HUES48 (cell line): ENCODE results near the gene NSG1.
"Not testable (repeated sequence)": the region's sequence is repeated elsewhere in the genome, so short reads cannot be mapped to it uniquely, and the experiment has no call there.

Source experiments
- H3K27ac ChIP-seq: one replicate; pipeline ENCODE4 v1.7.0; 2013; ENCODE audit warnings: low read depth, low read length, inconsistent platforms
- H3K27me3 ChIP-seq: 2 replicates; pipeline ENCODE4 v1.6.1; 2013; ENCODE audit warnings: mild to moderate bottlenecking, low read length; ENCODE audit not compliant: control insufficient read depth, insufficient read depth
- H3K36me3 ChIP-seq: 2 replicates; pipeline ENCODE4 v1.6.1; 2013; ENCODE audit warnings: low read length; ENCODE audit not compliant: control insufficient read depth, insufficient read depth
- H3K4me1 ChIP-seq: 2 replicates; pipeline ENCODE4 v1.6.1; 2013; ENCODE audit warnings: mild to moderate bottlenecking, low read length; ENCODE audit not compliant: control insufficient read depth, insufficient read depth
- H3K4me3 ChIP-seq: 2 replicates; pipeline ENCODE4 v1.5.1; 2013; ENCODE audit warnings: mild to moderate bottlenecking, low read depth, low read length
- H3K9ac ChIP-seq: 2 replicates; pipeline ENCODE4 v1.6.1; 2013; ENCODE audit warnings: mild to moderate bottlenecking, low read depth, low read length, moderate library complexity
- H3K9me3 ChIP-seq: 2 replicates; pipeline ENCODE4 v1.6.1; 2013; ENCODE audit warnings: low read length; ENCODE audit not compliant: control insufficient read depth, insufficient read depth

The NSG1 gene, protein sequence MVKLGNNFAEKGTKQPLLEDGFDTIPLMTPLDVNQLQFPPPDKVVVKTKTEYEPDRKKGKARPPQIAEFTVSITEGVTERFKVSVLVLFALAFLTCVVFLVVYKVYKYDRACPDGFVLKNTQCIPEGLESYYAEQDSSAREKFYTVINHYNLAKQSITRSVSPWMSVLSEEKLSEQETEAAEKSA

DNA sequence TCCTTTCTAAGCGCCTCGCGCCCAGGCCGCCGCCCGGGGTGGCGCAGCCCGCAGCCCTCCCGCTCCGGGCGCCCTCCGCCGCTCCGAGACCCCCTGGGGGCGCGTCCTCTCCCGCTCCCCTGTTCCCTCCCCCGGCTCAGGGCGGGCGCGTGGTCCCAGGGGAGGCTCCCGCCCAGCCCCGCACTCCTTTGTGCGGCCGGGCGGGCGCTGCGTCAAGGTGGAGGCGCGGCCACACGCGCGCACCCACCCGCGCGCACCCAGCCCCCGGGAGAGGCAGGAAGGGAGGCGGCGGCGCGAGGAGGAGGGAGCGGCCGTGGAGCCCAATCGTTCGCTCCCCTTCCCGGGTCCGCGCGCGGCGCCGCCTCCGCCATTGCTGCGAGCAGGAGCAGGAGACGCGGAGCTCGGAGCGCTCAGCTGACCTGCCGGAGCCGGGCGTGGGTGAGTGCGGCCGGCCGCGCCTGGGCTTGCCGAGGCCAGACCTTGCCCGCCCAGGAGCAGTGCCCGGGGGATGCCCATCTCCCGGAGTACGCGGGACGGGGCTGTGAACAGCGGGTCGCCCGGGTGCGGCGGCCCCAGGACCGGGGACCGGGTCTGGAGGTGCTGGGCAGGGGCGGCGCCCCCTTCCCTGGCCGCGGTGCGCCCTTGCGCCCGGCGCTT, at the start of gene NSG1:
NSG1 (plus strand) TSS at position 367 of the 657 bp plus-strand sequence. CDS start 528 bp downstream, outside the sequence.
- Histone ChIP-seq H3K27ac (no peak within 1 kb of the TSS), H3K9me3 (no peaks in the 10 kb centered on the region), H3K4me1 (no peaks in the 10 kb centered on the region; the same call in 1 of the 2 replicates), H3K4me3 (peak within 1 kb of the TSS; percentile 82), H3K36me3 (peaks cover 12% of the 10 kb centered on the region; the same call in 1 of the 2 replicates), H3K9ac (peak within 1 kb of the TSS; percentile 53; the same call in 1 of the 2 replicates), H3K27me3 (peaks cover 55% of the 10 kb centered on the region)

DNA sequence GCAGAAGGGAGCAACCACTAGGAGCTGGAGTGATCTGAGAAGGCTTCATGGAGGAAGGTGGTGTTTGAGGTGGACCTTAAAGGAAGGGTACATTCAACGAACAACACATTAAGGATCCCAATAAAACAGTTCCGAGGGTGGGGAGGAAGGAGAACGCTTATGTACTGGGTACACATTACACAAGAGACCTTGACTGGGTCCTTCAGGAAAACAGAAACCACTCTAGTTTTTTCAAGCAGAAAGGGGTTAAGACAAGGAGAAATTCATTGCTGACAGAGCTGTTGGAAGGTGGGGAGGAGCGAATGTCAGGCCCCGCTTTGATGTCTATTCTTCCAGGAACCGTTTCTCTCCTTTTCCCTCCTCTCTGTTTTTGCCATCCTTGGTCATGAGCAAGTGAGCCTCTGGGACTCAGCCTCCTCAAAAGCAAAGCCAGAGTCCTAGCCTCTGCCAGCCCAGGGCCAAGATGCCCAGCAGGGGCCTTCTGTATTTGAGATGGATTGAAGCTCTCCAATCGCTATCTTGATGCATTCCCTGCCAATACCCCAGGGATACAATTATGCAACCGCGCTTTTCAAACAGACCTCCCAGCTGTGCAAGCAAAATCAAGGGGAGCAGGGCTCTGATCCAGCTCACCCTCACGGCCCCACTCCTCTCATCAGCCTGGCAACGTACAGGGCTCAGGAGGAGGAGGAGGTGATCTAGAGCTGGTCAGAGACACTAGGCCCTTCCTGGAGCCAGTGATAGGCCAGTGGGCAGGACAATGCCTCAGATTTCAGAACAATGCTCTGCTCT, 48.5 kb upstream of the NSG1 start:
- Histone ChIP-seq H3K9ac (no peak overlapping the region), H3K27ac (no peak overlapping the region), H3K27me3 (no peaks in the 10 kb centered on the region), H3K36me3 (no peaks in the 10 kb centered on the region), H3K4me3 (no peak overlapping the region), H3K9me3 (no peaks in the 10 kb centered on the region), H3K4me1 (no peaks in the 10 kb centered on the region)

DNA sequence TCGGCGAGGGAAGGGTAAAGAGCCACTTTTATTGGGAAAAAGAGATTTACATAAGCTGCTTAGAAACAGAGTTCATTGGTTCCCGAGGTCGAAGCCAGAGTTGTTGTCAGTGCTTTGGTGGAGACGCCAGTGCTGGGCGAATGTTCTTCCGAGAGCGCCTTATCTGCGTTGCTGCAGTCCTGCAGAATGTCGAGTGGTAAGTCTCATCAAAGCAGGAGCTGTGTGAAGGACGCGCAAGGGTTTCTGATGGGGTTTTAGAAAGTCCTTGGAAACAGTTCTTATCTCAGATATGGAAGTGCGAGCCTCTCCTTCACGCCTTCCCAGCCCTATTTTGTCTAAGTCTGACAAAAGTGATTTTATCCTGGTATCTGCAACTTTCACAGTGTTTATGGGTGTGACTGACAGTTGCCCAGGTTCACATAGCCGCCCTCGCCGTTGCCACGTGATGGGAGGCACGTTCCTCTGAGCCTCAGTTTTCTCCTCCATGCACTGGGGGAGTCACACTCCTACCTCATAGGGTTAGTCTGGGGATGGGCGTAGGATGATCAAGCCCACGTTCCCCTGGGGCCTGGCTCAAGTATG, 47.3 kb upstream of the NSG1 start:
- no peaks in the 10 kb centered on the region for H3K4me1 ChIP-seq
- H3K4me3 ChIP-seq, result no peak overlapping the region
- no peak overlapping the region for H3K9ac ChIP-seq

DNA sequence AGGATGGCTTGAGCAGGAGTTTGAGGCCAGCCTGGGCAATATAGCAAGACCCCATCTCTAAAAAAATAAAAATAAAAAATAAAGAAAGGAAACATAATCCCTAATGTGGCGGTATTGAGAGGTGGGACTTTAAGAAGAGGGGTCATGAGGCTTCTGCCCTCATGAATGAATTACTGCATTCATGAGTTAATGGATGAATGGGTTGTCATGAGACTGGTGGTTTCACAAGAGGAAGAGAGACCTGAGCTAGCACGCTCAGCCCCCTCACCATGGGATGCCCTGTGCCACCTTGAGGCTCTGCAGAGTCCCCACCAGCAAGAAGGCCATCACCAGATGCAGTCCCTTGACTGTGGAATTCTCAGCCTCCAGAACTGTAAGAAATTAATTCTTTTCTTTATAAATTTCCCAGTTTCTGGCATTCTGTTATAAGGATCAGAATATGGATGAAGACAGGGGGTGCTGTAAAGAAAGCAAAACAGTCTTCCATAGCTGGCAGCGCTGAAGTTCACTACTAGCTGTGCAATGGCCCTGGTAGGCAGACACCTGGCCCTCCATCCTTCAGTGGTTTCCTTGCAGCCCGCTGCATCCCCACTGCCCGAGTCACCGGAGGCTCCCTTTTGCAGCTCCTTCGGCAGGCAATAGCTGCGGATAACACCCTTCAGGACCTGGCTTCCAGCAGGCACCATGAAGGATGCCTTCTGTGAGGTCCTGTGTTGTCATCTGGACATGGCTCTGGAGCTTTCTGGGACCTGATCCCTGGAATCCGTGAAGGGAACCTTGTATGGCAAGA, 44.8 kb upstream of the NSG1 start:
- Histone ChIP-seq H3K36me3 (no peaks in the 10 kb centered on the region), H3K4me3 (no peak overlapping the region), H3K27me3 (no peaks in the 10 kb centered on the region), H3K27ac (no peak overlapping the region), H3K9ac (no peak overlapping the region), H3K9me3 (no peaks in the 10 kb centered on the region), H3K4me1 (no peaks in the 10 kb centered on the region)

More for the DNA sequence above, 47.3 kb upstream of the NSG1 start:
- Histone ChIP-seq H3K27me3 (no peaks in the 10 kb centered on the region), H3K9me3 (no peaks in the 10 kb centered on the region), H3K36me3 (no peaks in the 10 kb centered on the region), H3K27ac (no peak overlapping the region)

DNA sequence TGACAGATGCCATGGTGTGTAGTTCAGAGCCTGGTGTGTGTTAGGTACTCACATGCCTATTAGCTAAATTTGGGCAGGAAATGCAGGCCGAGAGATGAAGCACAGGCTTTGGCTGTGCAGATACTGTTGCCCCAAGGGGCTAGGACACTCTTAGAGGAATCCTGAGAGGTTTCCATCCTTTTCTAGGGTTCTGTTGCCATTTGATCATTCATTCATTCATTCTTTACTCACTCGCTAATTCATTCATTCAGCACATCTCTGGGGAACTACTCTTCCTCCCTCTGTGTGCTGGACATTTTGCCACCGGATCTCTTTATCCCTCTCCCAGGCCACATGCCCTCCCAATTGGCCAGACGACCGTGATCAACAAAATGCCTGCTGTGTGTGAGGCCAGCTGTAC, 43.9 kb upstream of the NSG1 start:
- Histone ChIP-seq H3K9me3 (no peaks in the 10 kb centered on the region), H3K4me3 (no peak overlapping the region), H3K36me3 (no peaks in the 10 kb centered on the region), H3K27me3 (no peaks in the 10 kb centered on the region), H3K4me1 (no peaks in the 10 kb centered on the region), H3K9ac (no peak overlapping the region), H3K27ac (no peak overlapping the region)

DNA sequence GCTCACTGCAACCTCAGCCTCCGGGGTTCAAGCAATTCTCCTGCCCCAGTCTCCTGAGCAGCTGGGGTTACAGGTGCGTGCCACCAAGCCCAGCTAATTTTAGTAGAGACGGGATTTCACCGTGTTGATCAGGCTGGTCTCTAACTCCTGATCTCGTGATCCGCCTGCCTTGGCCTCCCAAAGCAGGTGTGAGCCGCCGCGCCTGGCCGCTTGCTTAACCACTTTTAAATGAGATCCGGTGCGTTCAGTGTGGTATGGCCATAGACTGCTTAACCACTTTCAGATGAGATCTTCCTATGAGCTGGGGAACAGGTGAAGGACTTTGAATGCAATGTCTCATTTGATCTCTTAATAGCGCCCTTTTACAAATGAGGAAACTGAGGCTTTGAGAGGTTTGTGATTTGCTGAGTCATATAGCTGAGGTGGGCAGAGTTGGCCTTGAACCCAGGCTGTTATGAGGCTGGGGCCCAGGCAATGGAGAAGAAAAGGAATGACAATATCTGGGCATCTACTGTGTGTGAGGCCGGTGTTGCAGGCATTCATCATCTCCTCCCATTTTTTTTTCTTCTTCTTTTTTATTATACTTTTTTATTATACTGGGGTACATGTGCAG, 41.9 kb upstream of the NSG1 start:
- Histone ChIP-seq H3K27ac (no peak overlapping the region), H3K36me3 (no peaks in the 10 kb centered on the region), H3K4me3 (no peak overlapping the region), H3K9me3 (no peaks in the 10 kb centered on the region), H3K9ac (no peak overlapping the region), H3K4me1 (no peaks in the 10 kb centered on the region), H3K27me3 (no peaks in the 10 kb centered on the region)

DNA sequence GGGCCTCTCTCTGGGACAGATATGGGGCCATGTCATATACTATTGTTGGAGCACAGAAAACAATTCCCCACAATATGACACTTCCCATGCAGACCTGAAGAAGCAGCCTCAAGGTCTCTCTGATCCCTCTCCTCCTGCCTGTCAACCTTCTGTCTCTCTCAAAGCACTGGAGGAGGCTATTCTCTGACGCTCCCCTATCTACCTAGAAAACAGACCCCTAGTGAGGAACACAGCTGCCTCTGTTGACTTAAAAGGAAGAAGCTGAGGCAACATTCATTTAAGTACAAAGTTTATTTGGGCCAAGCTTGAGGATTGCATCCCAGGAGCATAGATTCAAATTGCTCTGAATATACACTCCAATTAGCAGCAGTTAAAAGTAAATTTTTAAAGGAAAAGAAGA, 39.3 kb upstream of the NSG1 start:
- no peaks in the 10 kb centered on the region for H3K4me1 ChIP-seq
- H3K9me3 ChIP-seq, result no peaks in the 10 kb centered on the region
- H3K27ac ChIP-seq, result no peak overlapping the region

DNA sequence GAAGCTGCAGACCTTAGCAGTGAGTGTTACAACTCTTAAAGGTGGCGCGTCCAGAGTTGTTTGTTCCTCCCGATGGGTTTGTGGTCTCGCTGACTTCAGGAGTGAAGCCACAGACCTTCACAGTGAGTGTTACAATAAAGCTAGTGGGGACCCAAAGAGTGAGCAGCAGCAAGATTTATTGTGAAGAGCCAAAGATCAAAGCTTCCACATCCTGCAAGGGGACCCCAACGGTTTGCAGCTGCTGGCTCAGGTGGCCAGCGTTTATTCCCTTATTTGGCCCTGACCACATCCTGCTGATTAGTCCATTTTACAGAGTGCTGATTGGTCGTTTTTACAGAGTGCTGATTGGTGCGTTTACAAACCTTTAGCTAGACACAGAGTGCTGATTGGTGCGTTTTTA, 38.3 kb upstream of the NSG1 start:
- not testable (repeated sequence) for H3K27ac ChIP-seq, H3K4me1 ChIP-seq, H3K36me3 ChIP-seq, H3K4me3 ChIP-seq, H3K27me3 ChIP-seq, H3K9ac ChIP-seq, H3K9me3 ChIP-seq

More for the DNA sequence above, 39.3 kb upstream of the NSG1 start:
- no peak overlapping the region for H3K4me3 ChIP-seq
- no peak overlapping the region for H3K9ac ChIP-seq
- no peaks in the 10 kb centered on the region for H3K27me3 ChIP-seq
- H3K36me3 ChIP-seq, result no peaks in the 10 kb centered on the region

DNA sequence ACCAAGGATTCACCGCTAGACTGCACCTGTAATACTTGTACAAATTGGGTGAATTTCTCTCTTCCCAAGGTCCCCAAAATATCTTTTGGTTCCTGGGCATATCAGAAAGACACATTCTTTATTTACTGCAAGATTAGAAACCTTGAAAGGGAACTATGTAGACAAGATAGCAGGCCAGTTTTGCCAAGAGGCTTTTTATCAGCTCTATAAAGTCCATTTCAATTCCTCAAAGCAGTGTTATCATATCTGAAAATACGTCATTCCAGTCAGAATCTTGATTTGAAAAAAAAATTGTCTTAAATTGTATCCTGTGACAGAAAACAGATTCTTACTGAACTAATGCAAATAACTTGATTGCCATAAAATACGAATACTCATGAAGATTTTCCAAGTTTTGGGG, 37.0 kb upstream of the NSG1 start:
- Histone ChIP-seq H3K27ac (no peak overlapping the region), H3K27me3 (no peaks in the 10 kb centered on the region), H3K36me3 (no peaks in the 10 kb centered on the region), H3K9ac (no peak overlapping the region), H3K4me1 (no peaks in the 10 kb centered on the region), H3K9me3 (no peaks in the 10 kb centered on the region), H3K4me3 (no peak overlapping the region)

DNA sequence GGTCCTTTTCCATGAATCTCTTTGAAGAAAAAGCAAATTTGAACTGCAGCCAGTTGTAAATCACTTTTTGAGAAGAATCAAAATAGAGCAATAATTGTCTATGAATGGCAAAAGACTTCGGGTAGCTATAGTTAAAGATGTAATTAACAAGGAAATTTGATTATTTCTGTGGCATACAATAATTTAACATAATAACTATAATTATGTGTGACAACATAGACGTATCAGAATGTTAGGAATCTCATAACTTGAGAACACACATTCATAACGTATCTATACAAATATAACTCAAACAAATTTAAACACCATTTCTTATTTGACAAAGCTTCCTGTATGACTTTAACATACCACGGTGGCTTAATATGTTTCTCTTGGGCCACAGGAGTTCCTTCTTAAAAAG, 36.0 kb upstream of the NSG1 start:
- H3K36me3 ChIP-seq, result no peaks in the 10 kb centered on the region
- H3K4me1 ChIP-seq, result no peaks in the 10 kb centered on the region
- H3K9ac ChIP-seq, result no peak overlapping the region
- no peak overlapping the region for H3K4me3 ChIP-seq
- H3K27ac ChIP-seq, result no peak overlapping the region
- H3K27me3 ChIP-seq, result no peaks in the 10 kb centered on the region; the same call in 1 of the 2 replicates
- no peaks in the 10 kb centered on the region for H3K9me3 ChIP-seq
